Lower leg skin (tissue), 3 donors: ENCODE data around the gene RAD51AP2.

Experiments
- CTCF ChIP-seq, 3 donors: fragments of 450-650 bp; IDR thresholded peaks; one replicate each; pipeline ENCODE4 v1.5.1; 2016; ENCODE audit warnings: antibody characterized with exemption in 3 of 3, mild to moderate bottlenecking in 3 of 3, moderate library complexity in 2 of 3
- POLR2A ChIP-seq, 2 donors: fragments of 450-650 bp; IDR thresholded peaks; one replicate each; pipeline ENCODE4 v1.6.1; 2016 to 2017; ENCODE audit warnings: antibody characterized with exemption in 2 of 2, mild to moderate bottlenecking in 1 of 2, moderate library complexity in 1 of 2

- TF ChIP-seq CTCF (IDR thresholded peaks at IDR 0.05) (no peak), POLR2A (IDR thresholded peaks at IDR 0.05) (no peak)
Observed at GRCh38 chr2:17544256-17544655, 26.0 kb upstream of the RAD51AP2 start.
